Measurements from ENCODE around the gene RGS1. TPM values are rescaled to one million over a fixed set of nuclear protein-coding genes. Genes with fewer than 3 reads are reported as not detected.

The RGS1 gene
- total RNA-seq, 1 experiment from 2014 or later: not detected

- Histone ChIP-seq H4K8ac (replicated peaks; ENCODE audit: insufficient read length, low read depth, low read length) (no peak overlapping the region), H2BK5ac (ENCODE audit: insufficient read length, low read length) (no peak overlapping the region), H3T11ph (ENCODE audit: low read length) (no peak overlapping the region), H4K20me1 (ENCODE audit: control insufficient read depth, insufficient read depth, insufficient read length) (no peaks in the 10 kb centered on the region), H3K9me3 (ENCODE audit: control insufficient read depth, low read depth, low read length) (no peaks in the 10 kb centered on the region), H3K14ac (ENCODE audit: insufficient read depth, low read length) (no peak overlapping the region), H2BK120ac (ENCODE audit: low read depth, low read length, poor library complexity, severe bottlenecking) (no peak overlapping the region), H3K23me2 (ENCODE audit: insufficient read length, low read depth, low read length, poor library complexity, severe bottlenecking) (no peaks in the 10 kb centered on the region), H3K9ac (ENCODE audit: extremely low read depth, insufficient read length, low read length) (no peak overlapping the region), H3K4me1 (ENCODE audit: insufficient read depth, low read length) (no peaks in the 10 kb centered on the region), H3K23ac (ENCODE audit: insufficient read length, low read depth, low read length) (no peak overlapping the region), H3K56ac (ENCODE audit: insufficient read length, low read depth, low read length) (no peak overlapping the region), H2AFZ (ENCODE audit: low read length) (no peak overlapping the region), H3K4me2 (ENCODE audit: insufficient read depth, insufficient read length, low read length) (no peak overlapping the region), H2AK5ac (ENCODE audit: insufficient read length, low read length) (no peak overlapping the region), H3K79me2 (ENCODE audit: insufficient read depth, low read length) (no peaks in the 10 kb centered on the region), H2BK12ac (ENCODE audit: insufficient read length, low read depth, low read length) (no peak overlapping the region), H4K5ac (ENCODE audit: insufficient read length, low read depth, low read length) (no peak overlapping the region), H2BK20ac (ENCODE audit: low read depth, low read length, poor library complexity, severe bottlenecking) (no peak overlapping the region), H2BK15ac (ENCODE audit: low read depth, low read length) (no peak overlapping the region), H3K79me1 (ENCODE audit: insufficient read depth, low read depth, low read length, poor library complexity, severe bottlenecking) (no peaks in the 10 kb centered on the region), H4K91ac (ENCODE audit: insufficient read length, low read depth, low read length) (no peak overlapping the region), H3K18ac (ENCODE audit: insufficient read length, low read depth, low read length) (no peak overlapping the region), H3K27ac (ENCODE audit: insufficient read length, low read depth, low read length) (no peak overlapping the region), H3K27me3 (ENCODE audit: insufficient read depth, low read length) (no peaks in the 10 kb centered on the region), H3K4ac (ENCODE audit: low read depth, low read length) (no peak overlapping the region)
- no peak for TF ChIP-seq CTCF (conservative IDR thresholded peaks at IDR 0.05)
- DNase-seq: no peak
- Mint-ChIP-seq H3K9me3 (no peaks in the 10 kb centered on the region), H3K36me3 (ENCODE audit: insufficient read depth in 1 of 3, low read depth in 3 of 3) (no peaks in the 10 kb centered on the region), H3K27ac (no peak overlapping the region), H3K4me1 (peaks cover 0 to 18% of the 10 kb centered on the region in 2 experiments; a peak in 2 of 4 replicates), H3K27me3 (ENCODE audit: low read depth) (no peaks in the 10 kb centered on the region), H3K4me3 (no peak overlapping the region)
- WGBS (ENCODE audit: extremely low coverage, insufficient read length, low lambda C conversion rate): no CpG with 5 or more reads among the region's 7 CpGs
Measured at GRCh38 chr1:192546596-192547190, 28.9 kb upstream of the RGS1 start.
